ENCODE measurements around the gene NFU1. TPM values are rescaled to one million over a fixed set of nuclear protein-coding genes. Genes with fewer than 3 reads are reported as not detected.

NFU1 gene
- total and polyA plus RNA-seq, 2 of the 8 experiments (the other 6 are each of a cell fraction or from before 2014, with no cell fraction given): 18.4 to 45.5 TPM

DNA sequence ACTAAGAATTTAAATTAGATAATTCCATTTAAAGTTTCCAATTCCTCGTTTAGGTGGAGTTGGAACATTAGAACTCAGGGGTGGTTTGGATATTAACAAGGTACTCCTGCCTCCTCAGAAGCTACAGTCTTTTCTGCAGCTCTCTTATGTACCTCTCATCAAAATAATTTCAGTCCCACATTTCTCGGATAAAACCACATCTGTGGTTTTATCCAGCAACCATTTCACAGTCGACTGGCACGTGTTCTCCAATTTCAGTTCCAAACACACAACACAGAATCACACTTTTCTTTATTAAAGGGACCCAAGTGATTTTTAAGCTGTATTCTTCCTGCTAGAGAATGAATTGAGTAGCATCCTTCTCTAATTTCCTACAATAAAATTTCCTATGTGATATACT lies 22.7 kb upstream of the NFU1 start (continued):
- TF ChIP-seq CTCF (IDR thresholded peaks at IDR 0.05; ENCODE audit: control extremely low read depth in 1 of 3, insufficient read depth in 1 of 3, low read depth in 1 of 3, low read length in 3 of 3): no peak
